ENCODE measurements around the gene IFI16. TPM values are rescaled to one million over a fixed set of nuclear protein-coding genes. Genes with fewer than 3 reads are reported as not detected.

Gene IFI16
- total RNA-seq, 4 donors from 2014 or later: 11.1 to 36.5 (median 17.9) TPM

DNA sequence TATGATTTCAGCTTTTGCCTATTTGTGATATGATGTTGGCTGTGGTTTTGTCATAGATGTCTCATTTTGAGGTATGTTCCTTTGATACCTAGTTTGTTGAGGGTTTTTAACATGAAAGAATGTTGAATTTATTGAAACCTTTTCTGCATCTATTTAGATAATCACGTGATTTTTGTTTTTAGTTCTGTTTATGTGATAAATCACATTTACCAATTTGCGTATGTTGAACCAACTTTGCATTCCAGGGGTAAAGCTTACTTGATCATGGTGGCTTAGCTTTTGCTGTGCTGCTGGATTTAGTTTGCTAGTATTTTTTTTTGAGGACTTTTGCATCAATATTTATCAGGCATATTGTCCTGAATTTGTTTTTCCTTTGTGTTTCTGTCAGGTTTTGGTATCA is 26.5 kb upstream of the IFI16 start:
- in situ Hi-C loops (cut with MboI; ENCODE audit: low pct_ligation_motif_present in 1 of 4, low pct_unique_long_range_greater_than_20kb in 1 of 4, low sequenced_read_pairs in 3 of 4): loop anchor here in 2 of 4 donors (25.0 kb wide), 2 partner anchors 471 to 771 kb away; no protein-coding TSS in a partner anchor
- H3K36me3 ChIP-seq: no peaks in the 10 kb centered on the region

DNA sequence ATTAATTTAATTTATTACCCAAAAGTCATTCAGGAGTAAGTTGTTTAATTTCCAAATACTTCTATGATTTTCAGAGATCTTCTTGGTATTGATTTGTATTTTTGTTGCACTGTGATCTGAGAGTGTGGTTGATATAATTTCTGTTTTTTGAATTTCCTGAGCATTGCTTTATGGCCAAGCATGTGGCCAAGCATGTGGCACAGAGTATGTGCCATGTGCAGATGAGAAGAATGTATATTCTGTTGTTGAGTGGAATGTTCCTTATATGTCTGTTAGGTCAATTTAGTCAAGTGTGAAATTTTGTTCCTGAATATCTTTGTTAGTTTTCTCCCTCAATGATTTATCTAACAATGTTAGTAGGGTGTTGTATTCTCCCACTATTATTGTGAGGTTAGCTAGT is 25.3 kb upstream of the IFI16 start:
- H3K27me3 ChIP-seq: no peaks in the 10 kb centered on the region
- H3K4me3 ChIP-seq: no peak overlapping the region
- no peaks in the 10 kb centered on the region for H3K36me3 ChIP-seq
- H3K9me3 ChIP-seq: peaks cover 2 to 6% of the 10 kb centered on the region in 2 donors
- no peak for TF ChIP-seq EP300 (IDR thresholded peaks at IDR 0.05; ENCODE audit: low read depth)
- no peak for TF ChIP-seq POLR2AphosphoS5 (IDR thresholded peaks at IDR 0.05)
- no peak for TF ChIP-seq CTCF (IDR thresholded peaks at IDR 0.05)
- TF ChIP-seq POLR2A (IDR thresholded peaks at IDR 0.05): no peak
- in situ Hi-C loops (cut with MboI; ENCODE audit: low pct_ligation_motif_present in 1 of 4, low pct_unique_long_range_greater_than_20kb in 1 of 4, low sequenced_read_pairs in 3 of 4): loop anchor here in 2 of 4 donors (25.0 kb wide), 2 partner anchors 472 to 772 kb away; no protein-coding TSS in a partner anchor
- intact Hi-C loops (cut with DNase I; ENCODE audit: low total_unique reads): no loop called here
- DNase-seq: no peak
- H3K4me1 ChIP-seq: no peaks in the 10 kb centered on the region
- no peak overlapping the region for H3K27ac ChIP-seq

More for the DNA sequence above, 26.5 kb upstream of the IFI16 start:
- H3K27ac ChIP-seq: no peak overlapping the region
- peaks cover 2 to 6% of the 10 kb centered on the region in 2 donors for H3K9me3 ChIP-seq
- TF ChIP-seq CTCF (IDR thresholded peaks at IDR 0.05) (no peak), POLR2AphosphoS5 (IDR thresholded peaks at IDR 0.05) (no peak), POLR2A (IDR thresholded peaks at IDR 0.05) (no peak), EP300 (IDR thresholded peaks at IDR 0.05; ENCODE audit: low read depth) (no peak)
- no peak overlapping the region for H3K4me3 ChIP-seq
- intact Hi-C loops (cut with DNase I; ENCODE audit: low total_unique reads): no loop called here
- no peaks in the 10 kb centered on the region for H3K4me1 ChIP-seq
- 66 to 75% methylated on average over 2 of the region's 2 CpGs for WGBS, 2 donors (ENCODE audit: low coverage in 1 of 2)
- no peaks in the 10 kb centered on the region for H3K27me3 ChIP-seq
- no peak for DNase-seq

DNA sequence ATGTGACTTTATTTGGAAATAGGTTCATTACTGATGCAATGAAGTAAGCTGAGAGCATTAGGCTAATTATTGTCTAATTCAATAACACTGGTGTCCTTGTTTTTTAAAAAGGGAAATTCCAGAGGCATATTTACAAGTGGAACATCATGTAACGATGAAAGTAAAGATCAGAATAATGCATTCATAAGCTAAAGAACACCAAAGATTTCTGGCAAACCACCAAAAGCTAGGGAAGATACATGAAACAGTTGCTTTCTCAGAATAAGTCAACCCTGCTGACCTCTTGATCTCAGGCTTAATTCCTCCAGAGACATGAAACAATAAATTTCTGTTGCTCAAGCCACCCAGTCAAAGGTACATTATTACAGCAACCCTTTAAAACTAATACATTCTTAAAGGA is 20.3 kb upstream of the IFI16 start:
- DNase-seq: no peak
- WGBS, 2 donors (ENCODE audit: low coverage in 1 of 2): 33 to 57% methylated on average over 1 of the region's 1 CpG
- no peak overlapping the region for H3K27ac ChIP-seq
- H3K27me3 ChIP-seq: no peaks in the 10 kb centered on the region
- intact Hi-C loops (cut with DNase I; ENCODE audit: low total_unique reads): no loop called here
- no peaks in the 10 kb centered on the region for H3K4me1 ChIP-seq
- TF ChIP-seq CTCF (IDR thresholded peaks at IDR 0.05) (no peak), EP300 (IDR thresholded peaks at IDR 0.05; ENCODE audit: low read depth) (no peak), POLR2AphosphoS5 (IDR thresholded peaks at IDR 0.05) (no peak), POLR2A (IDR thresholded peaks at IDR 0.05) (no peak)
- no peak overlapping the region for H3K4me3 ChIP-seq
- in situ Hi-C loops (cut with MboI; ENCODE audit: low pct_ligation_motif_present in 1 of 4, low pct_unique_long_range_greater_than_20kb in 1 of 4, low sequenced_read_pairs in 3 of 4): loop anchor here in 2 of 4 donors (25.0 kb wide), 2 partner anchors 477 to 777 kb away; no protein-coding TSS in a partner anchor
- H3K36me3 ChIP-seq: no peaks in the 10 kb centered on the region
- H3K9me3 ChIP-seq: no peaks in the 10 kb centered on the region

- Histone ChIP-seq H3K36me3 (no peaks in the 10 kb centered on the region), H3K27me3 (no peaks in the 10 kb centered on the region), H3K9me3 (no peaks in the 10 kb centered on the region), H3K4me3 (no peak overlapping the region), H3K4me1 (no peaks in the 10 kb centered on the region), H3K27ac (no peak overlapping the region)
- intact Hi-C loops (cut with DNase I; ENCODE audit: low total_unique reads) (no loop called here), in situ Hi-C loops (cut with MboI; ENCODE audit: low pct_ligation_motif_present in 1 of 4, low pct_unique_long_range_greater_than_20kb in 1 of 4, low sequenced_read_pairs in 3 of 4) (loop anchor here in 3 of 4 donors (10.0 to 25.0 kb wide), 3 partner anchors 481 to 788 kb away; no protein-coding TSS in a partner anchor)
- TF ChIP-seq POLR2A (IDR thresholded peaks at IDR 0.05): no peak
- TF ChIP-seq EP300 (IDR thresholded peaks at IDR 0.05; ENCODE audit: low read depth): no peak
- no peak for TF ChIP-seq POLR2AphosphoS5 (IDR thresholded peaks at IDR 0.05)
- TF ChIP-seq CTCF (IDR thresholded peaks at IDR 0.05): no peak
- no peak for DNase-seq
- 93% methylated on average over 4 of the region's 4 CpGs; no CpG with 5 or more reads in 1 of the 2 donors for WGBS, 2 donors (ENCODE audit: low coverage in 1 of 2)
Observed at GRCh38 chr1:158992787-158993312, 16.9 kb upstream of the IFI16 start.
